T follicular helper cell (primary cell): ENCODE results near the gene NDUFAF8.
A peak's percentile ranks its signal among the peaks of the same experiment; 100 is the strongest.

Experiments
- DNase-seq: peaks from one replicate; pipeline ENCODE4 v3.0.0-alpha.2; 2020; ENCODE audit warnings: low read depth

The NDUFAF8 gene

GRCh38 chr17:81240761-81241160 is 1.6 kb downstream of the NDUFAF8 start:
- DNase-seq, result no peak

GRCh38 chr17:81241203-81241602 is 2.1 kb downstream of the NDUFAF8 start:
- no peak for DNase-seq

GRCh38 chr17:81241648-81242420 is 2.7 kb downstream of the NDUFAF8 start:
- peak; percentile 36 for DNase-seq

GRCh38 chr17:81242421-81243332 is 3.6 kb downstream of the NDUFAF8 start:
- no peak for DNase-seq

- DNase-seq, result no peak
Observed at GRCh38 chr17:81243333-81243664, 4.2 kb downstream of the NDUFAF8 start.

- no peak for DNase-seq
Observed at GRCh38 chr17:81244358-81245023, 5.4 kb downstream of the NDUFAF8 start.

GRCh38 chr17:81245024-81245664 is 6.0 kb downstream of the NDUFAF8 start:
- no peak for DNase-seq

- DNase-seq, result no peak
Observed at GRCh38 chr17:81245665-81246342, 6.7 kb downstream of the NDUFAF8 start.

- no peak for DNase-seq
Observed at GRCh38 chr17:81246343-81246670, 7.2 kb downstream of the NDUFAF8 start.

- no peak for DNase-seq
Observed at GRCh38 chr17:81246679-81247338, 7.7 kb downstream of the NDUFAF8 start.

- no peak for DNase-seq
Observed at GRCh38 chr17:81247339-81247990, 8.3 kb downstream of the NDUFAF8 start.

GRCh38 chr17:81248649-81249048 is 9.5 kb downstream of the NDUFAF8 start:
- DNase-seq, result no peak

GRCh38 chr17:81249223-81250040 is 10.3 kb downstream of the NDUFAF8 start:
- DNase-seq, result no peak

- DNase-seq, result no peak
Observed at GRCh38 chr17:81250286-81251093, 11.4 kb downstream of the NDUFAF8 start.

- no peak for DNase-seq
Observed at GRCh38 chr17:81251094-81251708, 12.1 kb downstream of the NDUFAF8 start.

- DNase-seq, result no peak
Observed at GRCh38 chr17:81251709-81252301, 12.7 kb downstream of the NDUFAF8 start.

- no peak for DNase-seq
Observed at GRCh38 chr17:81252326-81252986, 13.3 kb downstream of the NDUFAF8 start.

- no peak for DNase-seq
Observed at GRCh38 chr17:81252987-81253329, 13.8 kb downstream of the NDUFAF8 start.
